Right atrium auricular region (tissue), 2 donors: ENCODE results near the gene COL11A2. TPM values are rescaled to one million over a fixed set of nuclear protein-coding genes. Genes with fewer than 3 reads are reported as not detected.

ENCODE experiments used
- DNase-seq: peaks from one replicate; pipeline ENCODE4 v3.0.0-alpha.2; 2019; ENCODE audit warnings: low spot score
- H3K27ac ChIP-seq, 2 donors: fragments of 200-600 bp; sonication (generic); 1 replicate in 1 of 2; 2 replicates in 1 of 2; pipeline ENCODE4 v1.5.1; 2016 to 2019
- H3K27me3 ChIP-seq, 2 donors: fragments of 200-600 bp; sonication (generic); one replicate each; pipeline versions ENCODE4 v1.5.1 to v1.6.0; 2017 to 2019
- H3K36me3 ChIP-seq: fragments of 200-600 bp; sonication (generic); one replicate; pipeline ENCODE4 v1.5.1; 2016
- H3K4me1 ChIP-seq, 2 donors: fragments of 200-600 bp; sonication (generic); one replicate each; pipeline versions ENCODE4 v1.5.1 to v1.6.0; 2017 to 2019
- H3K4me3 ChIP-seq, 2 donors: fragments of 200-600 bp; sonication (generic); 1 replicate in 1 of 2; 2 replicates in 1 of 2; pipeline ENCODE4 v1.5.1; 2017 to 2019; ENCODE audit warnings: mild to moderate bottlenecking in 1 of 2, moderate library complexity in 1 of 2
- H3K9me3 ChIP-seq, 2 donors: fragments of 200-600 bp; sonication (generic); one replicate each; pipeline ENCODE4 v1.5.1; 2019
- CTCF ChIP-seq, 2 donors: fragments of 200-600 bp; sonication (generic); IDR thresholded peaks; one replicate each; pipeline ENCODE4 v1.5.1; 2019; ENCODE audit warnings: antibody characterized with exemption in 2 of 2
- total RNA-seq, 2 donors: library from RNA; depleted of rRNA; stranded (reverse); fragments of >200 nt; gene quantifications; one replicate each; pipeline ENCODE4 v1.1.0, GENCODE V29; 2016

The COL11A2 gene
- total RNA-seq, 2 donors from 2014 or later = 0.63 to 1.5 TPM

DNA sequence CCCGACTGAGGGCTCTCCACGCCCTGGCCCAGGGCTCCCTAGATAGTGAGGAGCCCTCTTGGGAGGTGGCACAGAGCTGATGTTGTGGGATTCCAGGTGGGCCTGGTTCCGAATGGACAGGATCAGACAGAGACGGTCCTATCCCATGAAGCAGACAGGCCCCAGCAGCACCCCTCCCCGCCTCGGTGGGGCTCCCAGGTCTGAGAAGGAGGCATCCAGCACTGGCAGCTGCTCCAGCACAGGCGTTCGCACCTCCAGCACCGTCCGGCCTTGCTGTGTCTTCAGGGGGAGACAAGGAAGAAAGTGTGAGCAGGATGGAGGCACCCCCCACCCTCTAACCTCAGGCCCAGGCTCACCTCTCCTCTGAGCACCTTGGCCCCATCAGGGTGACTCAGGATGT is 28.7 kb downstream of the COL11A2 start:
- no peak for TF ChIP-seq CTCF (IDR thresholded peaks at IDR 0.05)
- DNase-seq = no peak

DNA sequence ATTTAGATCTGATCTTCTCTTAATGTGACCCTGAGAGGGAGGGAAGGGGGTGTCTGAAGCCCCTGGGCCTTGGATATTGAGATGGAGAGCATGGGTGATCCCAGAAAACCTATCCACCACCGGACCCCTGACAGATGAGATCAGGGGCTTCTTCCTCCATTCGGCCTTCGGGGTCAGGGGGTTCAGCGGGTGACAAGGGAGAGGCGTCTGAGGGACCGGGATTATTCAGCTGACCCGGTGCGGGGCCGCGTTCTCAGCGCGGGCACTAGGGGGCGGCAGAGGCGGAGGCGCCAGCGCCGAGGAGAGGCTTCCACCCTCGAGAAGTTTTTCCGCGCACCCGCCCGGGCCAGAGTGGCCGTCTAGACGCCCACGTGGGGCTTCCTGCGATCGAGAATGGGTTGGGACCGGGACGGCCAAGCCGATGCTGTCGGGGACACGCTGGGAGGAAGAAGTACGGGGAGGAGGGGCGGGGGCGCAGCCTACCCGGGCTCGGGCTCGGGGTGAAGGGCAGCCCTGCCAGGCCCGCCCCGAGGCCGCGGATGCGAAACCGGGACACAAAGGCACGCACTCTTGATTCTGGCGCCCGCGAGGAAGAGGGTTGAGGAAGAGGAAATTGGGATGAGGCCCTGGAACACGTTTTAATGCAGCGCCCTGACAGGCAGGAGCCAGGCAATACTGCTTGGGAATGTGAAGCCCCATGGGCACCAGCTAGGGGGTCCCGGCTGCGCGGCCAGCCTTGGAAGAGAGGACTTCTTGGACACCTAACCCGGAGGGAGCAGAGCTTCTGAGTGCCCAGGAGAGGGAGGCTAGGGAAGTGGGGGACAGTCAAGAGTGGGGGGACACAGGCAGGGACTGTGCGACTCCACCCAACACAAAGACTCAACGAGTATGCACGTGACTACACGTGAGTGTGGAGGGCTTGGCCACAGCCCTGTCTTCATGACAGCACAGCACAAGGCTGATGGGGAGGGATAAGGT is 30.6 kb downstream of the COL11A2 start:
- H3K9me3 ChIP-seq = no peaks in the 10 kb centered on the region
- DNase-seq = peak; percentile 85
- H3K36me3 ChIP-seq = no peaks in the 10 kb centered on the region
- peak overlapping the region; percentile 32 to 52 for H3K4me3 ChIP-seq
- peaks cover 0 to 18% of the 10 kb centered on the region in 2 donors for H3K4me1 ChIP-seq
- no peaks in the 10 kb centered on the region for H3K27me3 ChIP-seq
- peak; percentile 91 to 99 for TF ChIP-seq CTCF (IDR thresholded peaks at IDR 0.05)
- H3K27ac ChIP-seq = peak overlapping the region; percentile 23 to 59

More for the DNA sequence above, 28.7 kb downstream of the COL11A2 start:
- Histone ChIP-seq H3K4me1 (peaks cover 0 to 18% of the 10 kb centered on the region in 2 donors), H3K27me3 (no peaks in the 10 kb centered on the region), H3K36me3 (no peaks in the 10 kb centered on the region), H3K27ac (no peak overlapping the region), H3K9me3 (no peaks in the 10 kb centered on the region), H3K4me3 (no peak overlapping the region)

GRCh38 chr6:33160728-33161344 is 31.4 kb downstream of the COL11A2 start:
- Histone ChIP-seq H3K27ac (peak overlapping the region; percentile 23 to 59), H3K4me1 (peaks cover 0 to 18% of the 10 kb centered on the region in 2 donors), H3K9me3 (no peaks in the 10 kb centered on the region), H3K4me3 (peak overlapping the region in 1 of 2 donors; percentile 52), H3K36me3 (no peaks in the 10 kb centered on the region), H3K27me3 (no peaks in the 10 kb centered on the region)
- TF ChIP-seq CTCF (IDR thresholded peaks at IDR 0.05) = no peak
- DNase-seq = no peak

DNA sequence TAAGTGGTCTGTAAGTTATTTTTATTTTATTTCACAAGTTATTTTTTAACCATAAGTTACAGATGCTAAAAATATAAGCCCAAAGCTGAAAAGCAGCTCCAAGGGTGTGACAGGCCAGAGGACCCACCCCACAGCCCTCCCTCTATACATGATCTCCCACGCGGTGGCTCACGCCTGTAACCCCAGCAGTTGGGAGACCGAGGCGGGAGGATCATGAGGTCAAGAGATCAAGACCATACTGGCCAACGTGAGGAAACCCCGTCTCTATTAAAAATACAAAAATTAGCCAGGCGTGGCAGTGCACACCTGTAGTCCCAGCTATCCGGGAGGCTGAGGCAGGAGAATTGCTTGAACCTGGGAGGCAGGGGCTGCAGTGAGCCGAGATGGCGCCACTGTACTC is 32.2 kb downstream of the COL11A2 start:
- H3K4me1 ChIP-seq = peaks cover 0 to 18% of the 10 kb centered on the region in 2 donors
- H3K27ac ChIP-seq = no peak overlapping the region
- no peaks in the 10 kb centered on the region for H3K27me3 ChIP-seq
- H3K9me3 ChIP-seq = no peaks in the 10 kb centered on the region
- no peak overlapping the region for H3K4me3 ChIP-seq
- no peak for TF ChIP-seq CTCF (IDR thresholded peaks at IDR 0.05)
- DNase-seq = no peak
- H3K36me3 ChIP-seq = no peaks in the 10 kb centered on the region

DNA sequence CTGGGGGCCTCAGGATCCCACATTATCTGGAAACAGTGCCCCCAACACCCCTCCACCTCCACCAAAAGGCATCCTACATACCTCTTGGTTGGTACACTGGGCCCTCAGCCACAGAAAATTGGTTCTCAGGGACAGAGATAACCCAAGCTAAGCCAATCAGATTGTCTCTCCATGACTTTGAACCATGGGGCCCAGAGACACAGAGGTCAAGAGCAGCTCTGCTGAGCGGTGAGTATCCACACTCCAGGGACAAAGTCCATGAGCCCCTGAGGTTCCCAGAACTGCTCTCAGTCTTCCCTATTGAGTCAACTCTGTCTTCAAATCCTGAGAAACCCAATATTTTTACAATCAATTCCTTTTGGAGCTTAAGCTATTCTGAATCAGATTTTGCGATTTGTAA is 35.3 kb downstream of the COL11A2 start:
- Histone ChIP-seq H3K27ac (no peak overlapping the region), H3K4me1 (peaks cover 0 to 15% of the 10 kb centered on the region in 2 donors), H3K4me3 (no peak overlapping the region), H3K36me3 (no peaks in the 10 kb centered on the region), H3K9me3 (peaks cover 0 to 10% of the 10 kb centered on the region in 2 donors), H3K27me3 (no peaks in the 10 kb centered on the region)
- TF ChIP-seq CTCF (IDR thresholded peaks at IDR 0.05) = no peak
- no peak for DNase-seq
